ENCODE data around the gene PRKG2. TPM values are rescaled to one million over a fixed set of nuclear protein-coding genes. Genes with fewer than 3 reads are reported as not detected.

Gene PRKG2
- total and polyA plus RNA-seq, 10 of the 15 experiments (the other 5 are each of a cell fraction or from before 2014, with no cell fraction given), result not detected

DNA sequence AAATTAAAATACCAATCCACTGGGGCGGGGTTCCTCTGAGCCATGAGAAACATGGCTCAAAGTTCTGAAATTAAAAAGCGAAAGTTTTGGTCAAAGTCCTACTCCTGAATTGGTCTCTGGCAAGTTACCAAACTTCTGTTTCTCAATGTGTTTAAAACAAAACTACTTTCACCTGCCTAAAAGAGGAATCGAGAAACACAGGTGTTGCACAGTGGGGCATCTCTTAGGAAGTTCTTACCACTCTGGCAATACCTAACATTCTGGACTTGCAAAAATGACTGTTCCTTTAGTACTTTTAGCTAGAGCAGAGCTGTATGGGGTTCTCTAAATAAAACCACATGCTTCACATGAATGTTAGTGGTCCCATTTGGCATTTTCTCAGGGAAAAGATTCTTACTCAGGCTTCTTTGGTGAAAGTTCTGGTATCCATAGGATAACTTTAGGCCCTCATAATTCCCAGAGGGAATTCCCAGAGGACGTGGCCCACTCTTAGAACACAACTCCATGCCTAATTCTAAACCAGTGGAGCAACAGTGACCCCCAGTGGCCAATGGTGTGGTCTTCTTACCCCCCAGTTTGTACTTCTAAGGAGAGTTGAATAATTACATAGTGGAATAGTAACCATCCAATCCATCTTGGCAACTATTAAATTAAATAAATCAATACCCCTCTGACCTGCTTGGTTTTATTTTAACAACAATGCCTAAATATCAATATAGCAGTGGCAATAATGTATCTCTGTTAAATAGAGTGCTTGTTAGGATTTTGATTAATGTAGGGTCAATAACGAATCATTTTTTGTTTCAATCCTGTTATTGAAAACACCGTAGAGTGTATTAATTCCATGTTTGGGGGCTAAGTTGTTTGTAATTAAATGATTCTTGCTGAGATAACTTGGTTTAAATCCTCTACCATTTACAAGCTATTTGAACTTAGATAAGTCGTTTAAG is 162.6 kb downstream of the PRKG2 start (continued):
- TF ChIP-seq CHD4 (IDR thresholded peaks at IDR 0.05) (no peak), NFIC (IDR thresholded peaks at IDR 0.05; ENCODE audit: low read depth, low read length) (peak; percentile 99), EED (IDR thresholded peaks at IDR 0.05; ENCODE audit: low read depth) (peak; percentile 96), MYC (IDR thresholded peaks at IDR 0.05; ENCODE audit: insufficient read depth, insufficient read length, insufficient replicate concordance, low read length, severe bottlenecking) (no peak), ESRRA (IDR thresholded peaks at IDR 0.05; ENCODE audit: low read length) (no peak), POU2F2 (IDR thresholded peaks at IDR 0.05; ENCODE audit: borderline replicate concordance, low read depth, low read length) (0 out of 3 replicates have a peak, but pooled peaks have one; percentile 42), CHD1 (IDR thresholded peaks at IDR 0.05; ENCODE audit: low read depth, low read length) (no peak), RUNX3 (IDR thresholded peaks at IDR 0.05; ENCODE audit: low read length) (peak; percentile 94), FOXM1 (IDR thresholded peaks at IDR 0.05; ENCODE audit: low read depth, low read length) (peak; percentile 97), IRF4 (IDR thresholded peaks at IDR 0.05; ENCODE audit: low read depth, low read length) (peak; percentile 94), BCL11A (IDR thresholded peaks at IDR 0.05; ENCODE audit: low read depth, low read length) (peak; percentile 90)
- TF ChIP-seq, protein P1, sequence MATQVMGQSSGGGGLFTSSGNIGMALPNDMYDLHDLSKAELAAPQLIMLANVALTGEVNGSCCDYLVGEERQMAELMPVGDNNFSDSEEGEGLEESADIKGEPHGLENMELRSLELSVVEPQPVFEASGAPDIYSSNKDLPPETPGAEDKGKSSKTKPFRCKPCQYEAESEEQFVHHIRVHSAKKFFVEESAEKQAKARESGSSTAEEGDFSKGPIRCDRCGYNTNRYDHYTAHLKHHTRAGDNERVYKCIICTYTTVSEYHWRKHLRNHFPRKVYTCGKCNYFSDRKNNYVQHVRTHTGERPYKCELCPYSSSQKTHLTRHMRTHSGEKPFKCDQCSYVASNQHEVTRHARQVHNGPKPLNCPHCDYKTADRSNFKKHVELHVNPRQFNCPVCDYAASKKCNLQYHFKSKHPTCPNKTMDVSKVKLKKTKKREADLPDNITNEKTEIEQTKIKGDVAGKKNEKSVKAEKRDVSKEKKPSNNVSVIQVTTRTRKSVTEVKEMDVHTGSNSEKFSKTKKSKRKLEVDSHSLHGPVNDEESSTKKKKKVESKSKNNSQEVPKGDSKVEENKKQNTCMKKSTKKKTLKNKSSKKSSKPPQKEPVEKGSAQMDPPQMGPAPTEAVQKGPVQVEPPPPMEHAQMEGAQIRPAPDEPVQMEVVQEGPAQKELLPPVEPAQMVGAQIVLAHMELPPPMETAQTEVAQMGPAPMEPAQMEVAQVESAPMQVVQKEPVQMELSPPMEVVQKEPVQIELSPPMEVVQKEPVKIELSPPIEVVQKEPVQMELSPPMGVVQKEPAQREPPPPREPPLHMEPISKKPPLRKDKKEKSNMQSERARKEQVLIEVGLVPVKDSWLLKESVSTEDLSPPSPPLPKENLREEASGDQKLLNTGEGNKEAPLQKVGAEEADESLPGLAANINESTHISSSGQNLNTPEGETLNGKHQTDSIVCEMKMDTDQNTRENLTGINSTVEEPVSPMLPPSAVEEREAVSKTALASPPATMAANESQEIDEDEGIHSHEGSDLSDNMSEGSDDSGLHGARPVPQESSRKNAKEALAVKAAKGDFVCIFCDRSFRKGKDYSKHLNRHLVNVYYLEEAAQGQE (IDR thresholded peaks at IDR 0.05; ENCODE audit: low read depth, low read length), result no peak
- TF ChIP-seq, protein P2, sequence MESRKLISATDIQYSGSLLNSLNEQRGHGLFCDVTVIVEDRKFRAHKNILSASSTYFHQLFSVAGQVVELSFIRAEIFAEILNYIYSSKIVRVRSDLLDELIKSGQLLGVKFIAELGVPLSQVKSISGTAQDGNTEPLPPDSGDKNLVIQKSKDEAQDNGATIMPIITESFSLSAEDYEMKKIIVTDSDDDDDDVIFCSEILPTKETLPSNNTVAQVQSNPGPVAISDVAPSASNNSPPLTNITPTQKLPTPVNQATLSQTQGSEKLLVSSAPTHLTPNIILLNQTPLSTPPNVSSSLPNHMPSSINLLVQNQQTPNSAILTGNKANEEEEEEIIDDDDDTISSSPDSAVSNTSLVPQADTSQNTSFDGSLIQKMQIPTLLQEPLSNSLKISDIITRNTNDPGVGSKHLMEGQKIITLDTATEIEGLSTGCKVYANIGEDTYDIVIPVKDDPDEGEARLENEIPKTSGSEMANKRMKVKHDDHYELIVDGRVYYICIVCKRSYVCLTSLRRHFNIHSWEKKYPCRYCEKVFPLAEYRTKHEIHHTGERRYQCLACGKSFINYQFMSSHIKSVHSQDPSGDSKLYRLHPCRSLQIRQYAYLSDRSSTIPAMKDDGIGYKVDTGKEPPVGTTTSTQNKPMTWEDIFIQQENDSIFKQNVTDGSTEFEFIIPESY (IDR thresholded peaks at IDR 0.05), result no peak
- TF ChIP-seq, protein P3, sequence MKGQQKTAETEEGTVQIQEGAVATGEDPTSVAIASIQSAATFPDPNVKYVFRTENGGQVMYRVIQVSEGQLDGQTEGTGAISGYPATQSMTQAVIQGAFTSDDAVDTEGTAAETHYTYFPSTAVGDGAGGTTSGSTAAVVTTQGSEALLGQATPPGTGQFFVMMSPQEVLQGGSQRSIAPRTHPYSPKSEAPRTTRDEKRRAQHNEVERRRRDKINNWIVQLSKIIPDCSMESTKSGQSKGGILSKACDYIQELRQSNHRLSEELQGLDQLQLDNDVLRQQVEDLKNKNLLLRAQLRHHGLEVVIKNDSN (IDR thresholded peaks at IDR 0.05; ENCODE audit: borderline replicate concordance, extremely low read length, insufficient read depth, low read depth, low read length), result no peak
